ENCODE results near the gene CWC27.

CWC27 gene

GRCh38 chr5:64794053-64794770, 25.5 kb downstream of the CWC27 start:
- Histone ChIP-seq H3K27ac (no peak overlapping the region), H4K20me1 (ENCODE audit: insufficient read depth) (no peaks in the 10 kb centered on the region), H3K9ac (no peak overlapping the region), H3K4me1 (ENCODE audit: low read depth, poor library complexity, severe bottlenecking) (peaks cover 12% of the 10 kb centered on the region), H3K4me3 (IDR thresholded peaks at IDR 0.05; ENCODE audit: insufficient read depth, low read depth, low read length) (no peak overlapping the region), H3K79me2 (ENCODE audit: insufficient read depth, low read depth) (no peaks in the 10 kb centered on the region), H3K27me3 (ENCODE audit: insufficient read depth, low read depth) (no peaks in the 10 kb centered on the region), H3K4me2 (no peak overlapping the region), H3K36me3 (ENCODE audit: insufficient read depth) (no peaks in the 10 kb centered on the region), H2AFZ (ENCODE audit: low read depth) (no peak overlapping the region)
- TF ChIP-seq CTCF (conservative IDR thresholded peaks at IDR 0.05; ENCODE audit: low read depth, low read length): no peak

GRCh38 chr5:64796301-64796700, 27.6 kb downstream of the CWC27 start:
- H2AFZ ChIP-seq (ENCODE audit: low read depth): no peak overlapping the region
- no peak overlapping the region for H3K9ac ChIP-seq
- no peak overlapping the region for H3K27ac ChIP-seq
- H3K4me3 ChIP-seq (IDR thresholded peaks at IDR 0.05; ENCODE audit: insufficient read depth, low read depth, low read length): no peak overlapping the region
- no peaks in the 10 kb centered on the region for H3K79me2 ChIP-seq (ENCODE audit: insufficient read depth, low read depth)
- no peak overlapping the region for H3K4me2 ChIP-seq
- H3K36me3 ChIP-seq (ENCODE audit: insufficient read depth): no peaks in the 10 kb centered on the region
- H3K27me3 ChIP-seq (ENCODE audit: insufficient read depth, low read depth): no peaks in the 10 kb centered on the region
- H3K4me1 ChIP-seq (ENCODE audit: low read depth, poor library complexity, severe bottlenecking): no peaks in the 10 kb centered on the region
- H4K20me1 ChIP-seq (ENCODE audit: insufficient read depth): no peaks in the 10 kb centered on the region
- TF ChIP-seq CTCF (conservative IDR thresholded peaks at IDR 0.05; ENCODE audit: low read depth, low read length): no peak

- Histone ChIP-seq H3K79me2 (ENCODE audit: insufficient read depth, low read depth) (no peaks in the 10 kb centered on the region), H4K20me1 (ENCODE audit: insufficient read depth) (no peaks in the 10 kb centered on the region), H3K4me2 (no peak overlapping the region), H3K36me3 (ENCODE audit: insufficient read depth) (no peaks in the 10 kb centered on the region), H3K4me3 (IDR thresholded peaks at IDR 0.05; ENCODE audit: insufficient read depth, low read depth, low read length) (no peak overlapping the region), H2AFZ (ENCODE audit: low read depth) (no peak overlapping the region), H3K27ac (no peak overlapping the region), H3K9ac (no peak overlapping the region), H3K27me3 (ENCODE audit: insufficient read depth, low read depth) (no peaks in the 10 kb centered on the region), H3K4me1 (ENCODE audit: low read depth, poor library complexity, severe bottlenecking) (no peaks in the 10 kb centered on the region)
- TF ChIP-seq CTCF (conservative IDR thresholded peaks at IDR 0.05; ENCODE audit: low read depth, low read length): no peak
These were observed 32.2 kb downstream of the CWC27 start for GRCh38 chr5:64800926-64801325.

GRCh38 chr5:64806537-64806936, 37.8 kb downstream of the CWC27 start:
- Histone ChIP-seq H3K4me3 (IDR thresholded peaks at IDR 0.05; ENCODE audit: insufficient read depth, low read depth, low read length) (no peak overlapping the region), H3K79me2 (ENCODE audit: insufficient read depth, low read depth) (no peaks in the 10 kb centered on the region), H2AFZ (ENCODE audit: low read depth) (no peak overlapping the region), H3K27ac (no peak overlapping the region), H4K20me1 (ENCODE audit: insufficient read depth) (no peaks in the 10 kb centered on the region), H3K27me3 (ENCODE audit: insufficient read depth, low read depth) (no peaks in the 10 kb centered on the region), H3K9ac (no peak overlapping the region), H3K36me3 (ENCODE audit: insufficient read depth) (no peaks in the 10 kb centered on the region), H3K4me2 (no peak overlapping the region), H3K4me1 (ENCODE audit: low read depth, poor library complexity, severe bottlenecking) (no peaks in the 10 kb centered on the region)
- TF ChIP-seq CTCF (conservative IDR thresholded peaks at IDR 0.05; ENCODE audit: low read depth, low read length): no peak
